ENCODE results near the gene AHRR.

- no peak for TF ChIP-seq POLR2A (IDR thresholded peaks at IDR 0.05; ENCODE audit: low read depth, low read length)
- no peak for TF ChIP-seq RAD21 (IDR thresholded peaks at IDR 0.05; ENCODE audit: low read length)
- no peak for TF ChIP-seq CTCF (conservative IDR thresholded peaks at IDR 0.05; ENCODE audit: low read depth, low read length)
- no peak for TF ChIP-seq NFE2L2 (IDR thresholded peaks at IDR 0.05; ENCODE audit: low read depth, low read length)
- TF ChIP-seq MAZ (IDR thresholded peaks at IDR 0.05; ENCODE audit: borderline replicate concordance, low read depth, low read length): no peak
- TF ChIP-seq CHD1 (IDR thresholded peaks at IDR 0.05; ENCODE audit: low read depth, low read length): no peak
- TF ChIP-seq BHLHE40 (IDR thresholded peaks at IDR 0.05; ENCODE audit: low read depth, low read length): no peak
Observed at GRCh38 chr5:393846-394275, 72.3 kb downstream of the AHRR start.
